Liver (tissue), 3 donors: Measurements from ENCODE around the gene GABRA4.

Experiments used
- CTCF ChIP-seq: fragments of 150-350 bp; IDR thresholded peaks from 2 replicates; pipeline ENCODE4 v1.5.1; 2017; ENCODE audit warnings: improper control_type of control experiment, low read depth, low read length; ENCODE audit not compliant: missing input control
- RAD21 ChIP-seq, 2 donors: IDR thresholded peaks; 2 replicates each; pipeline ENCODE4 v1.6.1; 2016; ENCODE audit warnings: antibody characterized with exemption in 2 of 2, mild to moderate bottlenecking in 2 of 2
- TAF1 ChIP-seq: conservative IDR thresholded peaks from 2 replicates; pipeline ENCODE4 v1.6.1; 2016; ENCODE audit warnings: antibody characterized with exemption, mild to moderate bottlenecking
- donor health status: healthy.
- donor health status: healthy.

DNA sequence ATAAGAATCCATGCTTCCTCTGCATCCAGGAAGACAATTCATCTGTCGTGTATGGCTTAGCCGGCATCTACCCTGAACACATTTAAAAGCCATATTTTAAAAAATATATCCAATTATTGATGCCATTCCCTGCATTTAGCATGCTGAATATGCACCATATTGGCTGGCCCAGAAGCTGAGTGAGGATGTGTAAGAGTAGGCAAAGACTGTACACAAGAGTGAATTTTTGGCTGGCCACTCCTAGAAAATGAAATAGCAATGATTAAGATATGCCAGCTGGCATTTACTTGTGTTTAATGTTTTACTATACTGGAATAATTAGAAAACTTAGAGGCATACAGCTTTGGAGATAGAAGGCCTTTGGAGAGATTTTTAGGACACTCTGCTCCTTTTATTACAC, 25.8 kb downstream of the GABRA4 start:
- TF ChIP-seq RAD21 (IDR thresholded peaks at IDR 0.05) (no peak), CTCF (no peak), TAF1 (no peak)
